GM18511 (cell line): ENCODE data around the gene C1R.
"Not testable (repeated sequence)": the region's sequence is repeated elsewhere in the genome, so short reads cannot be mapped to it uniquely, and the experiment has no call there.

ENCODE experiments used
- ATAC-seq: cut with Tn5 transposase; IDR thresholded peaks from one replicate; pipeline ENCODE4 v1.9.1; 2021; ENCODE audit warnings: mild to moderate bottlenecking, moderate library complexity; ENCODE audit not compliant: unreplicated experiment

C1R gene

GRCh38 chr12:7121324-7121723 lies 29.1 kb upstream of the C1R start:
- no peak for ATAC-seq

GRCh38 chr12:7120166-7120565 lies 27.9 kb upstream of the C1R start:
- no peak for ATAC-seq

GRCh38 chr12:7118881-7119280 lies 26.6 kb upstream of the C1R start:
- no peak for ATAC-seq

GRCh38 chr12:7117670-7118069 lies 25.4 kb upstream of the C1R start:
- ATAC-seq, result no peak

- ATAC-seq, result no peak
Observed at GRCh38 chr12:7116916-7117315, 24.7 kb upstream of the C1R start.

- ATAC-seq, result no peak
Observed at GRCh38 chr12:7116196-7116595, 24.0 kb upstream of the C1R start.

GRCh38 chr12:7114851-7115250 lies 22.6 kb upstream of the C1R start:
- no peak for ATAC-seq

- ATAC-seq, result no peak
Observed at GRCh38 chr12:7114008-7114407, 21.8 kb upstream of the C1R start.

GRCh38 chr12:7113389-7113871 lies 21.2 kb upstream of the C1R start:
- ATAC-seq, result no peak

- ATAC-seq, result no peak
Observed at GRCh38 chr12:7112041-7112440, 19.8 kb upstream of the C1R start.

- ATAC-seq, result no peak
Observed at GRCh38 chr12:7110661-7111060, 18.4 kb upstream of the C1R start.

GRCh38 chr12:7109572-7109920 lies 17.3 kb upstream of the C1R start:
- no peak for ATAC-seq

- ATAC-seq, result peak; percentile 38
Observed at GRCh38 chr12:7108796-7109571, 16.7 kb upstream of the C1R start, which contains the start of gene C1RL. C1RL (minus strand) TSS chr12:7109214; CDS start chr12:7109180, 34 bp downstream.

- peak; percentile 92 for ATAC-seq
Observed at GRCh38 chr12:7108003-7108795, 16.0 kb upstream of the C1R start.

GRCh38 chr12:7107636-7108002 lies 15.4 kb upstream of the C1R start:
- no peak for ATAC-seq

GRCh38 chr12:7107181-7107580 lies 14.9 kb upstream of the C1R start:
- not testable (repeated sequence) for ATAC-seq

- ATAC-seq, result no peak
Observed at GRCh38 chr12:7106082-7106481, 13.8 kb upstream of the C1R start.

- no peak for ATAC-seq
Observed at GRCh38 chr12:7103837-7104584, 11.8 kb upstream of the C1R start.

GRCh38 chr12:7102582-7102981 lies 10.3 kb upstream of the C1R start:
- no peak for ATAC-seq

- ATAC-seq, result no peak
Observed at GRCh38 chr12:7101694-7102131, 9.5 kb upstream of the C1R start.

GRCh38 chr12:7101047-7101693 lies 8.9 kb upstream of the C1R start:
- no peak for ATAC-seq
